ENCODE data around the gene HECW1.

The HECW1 gene

GRCh38 chr7:43405948-43406347, 293.5 kb downstream of the HECW1 start:
- no peak for DNase-seq (ENCODE audit: low read depth in 2 of 3, low spot score in 2 of 3)

- DNase-seq (ENCODE audit: low read depth in 2 of 3, low spot score in 2 of 3): no peak
These were observed 294.5 kb downstream of the HECW1 start for GRCh38 chr7:43406961-43407360.

- DNase-seq (ENCODE audit: low read depth in 2 of 3, low spot score in 2 of 3): no peak
These were observed 296.5 kb downstream of the HECW1 start for GRCh38 chr7:43408981-43409380.

GRCh38 chr7:43417455-43417854, 305.0 kb downstream of the HECW1 start:
- DNase-seq (ENCODE audit: low read depth in 2 of 3, low spot score in 2 of 3): no peak

GRCh38 chr7:43430411-43430810, 318.0 kb downstream of the HECW1 start:
- DNase-seq (ENCODE audit: low read depth in 2 of 3, low spot score in 2 of 3): no peak

GRCh38 chr7:43431020-43431595, 318.7 kb downstream of the HECW1 start:
- DNase-seq (ENCODE audit: low read depth in 2 of 3, low spot score in 2 of 3): no peak

- DNase-seq (ENCODE audit: low read depth in 2 of 3, low spot score in 2 of 3): no peak
These were observed 321.2 kb downstream of the HECW1 start for GRCh38 chr7:43433639-43434038.

- no peak for DNase-seq (ENCODE audit: low read depth in 2 of 3, low spot score in 2 of 3)
These were observed 324.6 kb downstream of the HECW1 start for GRCh38 chr7:43437001-43437400.

- no peak for DNase-seq (ENCODE audit: low read depth in 2 of 3, low spot score in 2 of 3)
These were observed 326.5 kb downstream of the HECW1 start for GRCh38 chr7:43438897-43439479.

GRCh38 chr7:43439631-43440401, 327.4 kb downstream of the HECW1 start:
- DNase-seq (ENCODE audit: low read depth in 2 of 3, low spot score in 2 of 3): peak in 2 of 3 experiments; percentile 21 to 36

- DNase-seq (ENCODE audit: low read depth in 2 of 3, low spot score in 2 of 3): no peak
These were observed 329.0 kb downstream of the HECW1 start for GRCh38 chr7:43441231-43442130.

GRCh38 chr7:43443381-43443780, 330.9 kb downstream of the HECW1 start:
- DNase-seq (ENCODE audit: low read depth in 2 of 3, low spot score in 2 of 3): no peak

GRCh38 chr7:43444711-43445578, 332.5 kb downstream of the HECW1 start:
- no peak for DNase-seq (ENCODE audit: low read depth in 2 of 3, low spot score in 2 of 3)

- DNase-seq (ENCODE audit: low read depth in 2 of 3, low spot score in 2 of 3): no peak
These were observed 337.1 kb downstream of the HECW1 start for GRCh38 chr7:43449577-43449976.

GRCh38 chr7:43450894-43451293, 338.4 kb downstream of the HECW1 start:
- no peak for DNase-seq (ENCODE audit: low read depth in 2 of 3, low spot score in 2 of 3)

GRCh38 chr7:43454936-43455518, 342.6 kb downstream of the HECW1 start:
- DNase-seq (ENCODE audit: low read depth in 2 of 3, low spot score in 2 of 3): no peak

GRCh38 chr7:43456200-43456599, 343.8 kb downstream of the HECW1 start:
- DNase-seq (ENCODE audit: low read depth in 2 of 3, low spot score in 2 of 3): no peak

- no peak for DNase-seq (ENCODE audit: low read depth in 2 of 3, low spot score in 2 of 3)
These were observed 346.0 kb downstream of the HECW1 start for GRCh38 chr7:43458330-43459018.

- no peak for DNase-seq (ENCODE audit: low read depth in 2 of 3, low spot score in 2 of 3)
These were observed 346.5 kb downstream of the HECW1 start for GRCh38 chr7:43459019-43459337.
